GM10266 (cell line): ENCODE measurements around the gene HLA-DPB1.

Experiments
- DNase-seq: peaks from one replicate; pipeline ENCODE4 v3.0.0; 2012; ENCODE audit errors: extremely low spot score
- TF ChIP-seq, protein P1 (sequence below): IDR thresholded peaks from 2 replicates; pipeline ENCODE4 v1.5.1; 2012; ENCODE audit warnings: mild to moderate bottlenecking, low read depth; ENCODE audit not compliant: control insufficient read depth, insufficient read depth; ENCODE audit errors: missing control alignments

HLA-DPB1 gene

DNA sequence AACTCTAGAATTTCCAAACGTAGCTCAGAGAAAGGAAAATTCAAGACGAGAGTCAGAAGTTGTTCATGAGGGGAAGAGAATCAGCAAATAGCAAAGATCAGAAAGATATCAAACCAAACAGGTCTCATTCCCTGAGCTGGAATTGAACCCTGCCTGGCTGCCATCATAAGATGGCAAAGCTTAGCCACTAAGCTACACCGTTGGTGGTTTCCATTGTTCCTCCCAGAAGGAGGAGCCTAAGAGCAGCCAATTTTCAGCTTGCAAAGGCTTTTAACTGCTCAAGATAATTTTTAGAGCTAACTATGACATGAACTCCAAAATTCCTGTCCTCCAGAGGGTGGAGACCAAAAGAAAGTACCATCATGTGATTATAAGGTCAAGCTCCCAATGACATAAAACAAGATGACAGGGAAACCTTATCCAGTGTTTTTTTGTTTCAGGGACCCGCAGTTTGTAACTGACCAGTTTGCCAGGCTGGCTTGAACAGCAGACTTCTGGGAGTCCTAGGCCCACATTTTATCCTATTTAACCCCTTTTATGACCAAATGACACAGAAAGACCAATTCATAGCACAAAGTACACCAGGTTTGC is 60.6 kb downstream of the HLA-DPB1 start:
- TF ChIP-seq, protein P1, sequence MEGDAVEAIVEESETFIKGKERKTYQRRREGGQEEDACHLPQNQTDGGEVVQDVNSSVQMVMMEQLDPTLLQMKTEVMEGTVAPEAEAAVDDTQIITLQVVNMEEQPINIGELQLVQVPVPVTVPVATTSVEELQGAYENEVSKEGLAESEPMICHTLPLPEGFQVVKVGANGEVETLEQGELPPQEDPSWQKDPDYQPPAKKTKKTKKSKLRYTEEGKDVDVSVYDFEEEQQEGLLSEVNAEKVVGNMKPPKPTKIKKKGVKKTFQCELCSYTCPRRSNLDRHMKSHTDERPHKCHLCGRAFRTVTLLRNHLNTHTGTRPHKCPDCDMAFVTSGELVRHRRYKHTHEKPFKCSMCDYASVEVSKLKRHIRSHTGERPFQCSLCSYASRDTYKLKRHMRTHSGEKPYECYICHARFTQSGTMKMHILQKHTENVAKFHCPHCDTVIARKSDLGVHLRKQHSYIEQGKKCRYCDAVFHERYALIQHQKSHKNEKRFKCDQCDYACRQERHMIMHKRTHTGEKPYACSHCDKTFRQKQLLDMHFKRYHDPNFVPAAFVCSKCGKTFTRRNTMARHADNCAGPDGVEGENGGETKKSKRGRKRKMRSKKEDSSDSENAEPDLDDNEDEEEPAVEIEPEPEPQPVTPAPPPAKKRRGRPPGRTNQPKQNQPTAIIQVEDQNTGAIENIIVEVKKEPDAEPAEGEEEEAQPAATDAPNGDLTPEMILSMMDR, result no peak
- DNase-seq, result no peak
